H9 (cell line): ENCODE measurements around the gene CST3. TPM values are rescaled to one million over a fixed set of nuclear protein-coding genes. Genes with fewer than 3 reads are reported as not detected.

Source experiments
- DNase-seq: peaks from one replicate; pipeline ENCODE4 v3.0.0-alpha.2; 2017
- H2AFZ ChIP-seq: one replicate; pipeline ENCODE4 v1.6.1; 2013; ENCODE audit warnings: mild to moderate bottlenecking, low read length, control low read depth, moderate library complexity
- H2AK5ac ChIP-seq: 2 replicates; pipeline ENCODE4 v1.6.1; 2013; ENCODE audit warnings: low read length, control low read depth, mixed read lengths; ENCODE audit not compliant: insufficient read length
- H2BK120ac ChIP-seq: one replicate; pipeline ENCODE4 v1.6.1; 2013; ENCODE audit warnings: low read depth, mild to moderate bottlenecking, low read length, control low read depth, inconsistent platforms; ENCODE audit not compliant: poor library complexity, severe bottlenecking
- H2BK12ac ChIP-seq: 2 replicates; pipeline ENCODE4 v1.6.1; 2013; ENCODE audit warnings: low read length, control low read depth, mixed read lengths, low read depth; ENCODE audit not compliant: insufficient read length
- H2BK15ac ChIP-seq: 2 replicates; pipeline ENCODE4 v1.6.1; 2013; ENCODE audit warnings: low read depth, low read length, control low read depth
- H2BK20ac ChIP-seq: one replicate; pipeline ENCODE4 v1.6.1; 2013; ENCODE audit warnings: low read depth, mild to moderate bottlenecking, low read length, control low read depth, inconsistent platforms; ENCODE audit not compliant: poor library complexity, severe bottlenecking
- H2BK5ac ChIP-seq: 2 replicates; pipeline ENCODE4 v1.6.1; 2013; ENCODE audit warnings: low read length, control low read depth, mixed read lengths; ENCODE audit not compliant: insufficient read length
- H3K14ac ChIP-seq: 2 replicates; pipeline ENCODE4 v1.6.1; 2013; ENCODE audit warnings: low read length, control low read depth; ENCODE audit not compliant: insufficient read depth
- H3K18ac ChIP-seq: 2 replicates; pipeline ENCODE4 v1.6.1; 2013; ENCODE audit warnings: low read depth, mild to moderate bottlenecking, mixed read lengths, low read length, control low read depth; ENCODE audit not compliant: insufficient read length
- H3K23ac ChIP-seq: 2 replicates; pipeline ENCODE4 v1.6.1; 2013; ENCODE audit warnings: low read length, control low read depth, mixed read lengths, low read depth; ENCODE audit not compliant: insufficient read length
- H3K23me2 ChIP-seq: 2 replicates; pipeline ENCODE4 v1.6.1; 2013; ENCODE audit warnings: low read depth, mild to moderate bottlenecking, mixed read lengths, low read length, control low read depth; ENCODE audit not compliant: insufficient read length, poor library complexity, severe bottlenecking
- H3K27ac ChIP-seq: 2 replicates; pipeline ENCODE4 v1.5.1; 2013; ENCODE audit warnings: low read length, control low read depth, mixed read lengths, low read depth; ENCODE audit not compliant: insufficient read length
- H3K27me3 ChIP-seq: 2 replicates; pipeline ENCODE4 v1.6.1; 2013; ENCODE audit warnings: low read length, control low read depth, inconsistent platforms; ENCODE audit not compliant: insufficient read depth
- H3K4ac ChIP-seq: 2 replicates; pipeline ENCODE4 v1.6.1; 2013; ENCODE audit warnings: low read depth, mild to moderate bottlenecking, control low read depth, inconsistent platforms, low read length, moderate library complexity
- H3K4me1 ChIP-seq: 2 replicates; pipeline ENCODE4 v1.6.1; 2013; ENCODE audit warnings: low read length, control low read depth, inconsistent platforms; ENCODE audit not compliant: insufficient read depth
- H3K4me2 ChIP-seq: 2 replicates; pipeline ENCODE4 v1.6.1; 2013; ENCODE audit warnings: low read length, control low read depth, mixed read lengths; ENCODE audit not compliant: insufficient read length, insufficient read depth
- H3K56ac ChIP-seq: 2 replicates; pipeline ENCODE4 v1.6.1; 2013; ENCODE audit warnings: low read depth, mild to moderate bottlenecking, mixed read lengths, low read length, control low read depth; ENCODE audit not compliant: insufficient read length
- H3K79me1 ChIP-seq: 2 replicates; pipeline ENCODE4 v1.6.1; 2013; ENCODE audit warnings: low read depth, mild to moderate bottlenecking, moderate library complexity, low read length, control low read depth, inconsistent platforms; ENCODE audit not compliant: insufficient read depth, poor library complexity, severe bottlenecking
- H3K79me2 ChIP-seq: 2 replicates; pipeline ENCODE4 v1.6.1; 2013; ENCODE audit warnings: low read length, control low read depth, inconsistent platforms; ENCODE audit not compliant: insufficient read depth
- H3K9ac ChIP-seq: 2 replicates; pipeline ENCODE4 v1.6.1; 2013; ENCODE audit warnings: low read length, control low read depth, mixed read lengths; ENCODE audit not compliant: insufficient read length; ENCODE audit errors: extremely low read depth
- H3K9me3 ChIP-seq: one replicate; pipeline ENCODE4 v1.6.1; 2013; ENCODE audit warnings: low read depth, low read length, inconsistent platforms; ENCODE audit not compliant: control insufficient read depth
- H3T11ph ChIP-seq: one replicate; pipeline ENCODE4 v1.6.1; 2013; ENCODE audit warnings: mild to moderate bottlenecking, low read length, control low read depth, inconsistent platforms
- H4K20me1 ChIP-seq: one replicate; pipeline ENCODE4 v1.6.1; 2013; ENCODE audit not compliant: control insufficient read depth, insufficient read length, insufficient read depth
- H4K5ac ChIP-seq: 2 replicates; pipeline ENCODE4 v1.6.1; 2013; ENCODE audit warnings: low read depth, mild to moderate bottlenecking, mixed read lengths, low read length, control low read depth; ENCODE audit not compliant: insufficient read length
- H4K8ac ChIP-seq: replicated peaks from 2 replicates; pipeline ENCODE4 v1.6.1; 2013; ENCODE audit warnings: low read length, control low read depth, mixed read lengths, low read depth; ENCODE audit not compliant: insufficient read length
- H4K91ac ChIP-seq: 2 replicates; pipeline ENCODE4 v1.6.1; 2013; ENCODE audit warnings: low read depth, mild to moderate bottlenecking, moderate library complexity, mixed read lengths, low read length, control low read depth; ENCODE audit not compliant: insufficient read length
- H3K27ac Mint-ChIP-seq, 3 experiments: 2 replicates in 2 of 3; 3 replicates in 1 of 3; pipeline ENCODE4 v1.8.0; 2020 to 2021; ENCODE audit warnings: mixed read lengths in 3 of 3, mild to moderate bottlenecking in 1 of 3, moderate library complexity in 1 of 3
- H3K27me3 Mint-ChIP-seq: 2 replicates; pipeline ENCODE4 v1.8.0; 2021; ENCODE audit warnings: low read depth, mild to moderate bottlenecking, moderate library complexity, mixed read lengths
- H3K36me3 Mint-ChIP-seq, 3 experiments: 2 replicates in 2 of 3; 3 replicates in 1 of 3; pipeline ENCODE4 v1.8.0; 2020 to 2021; ENCODE audit warnings: low read depth in 3 of 3, mixed read lengths in 3 of 3; ENCODE audit not compliant: insufficient read depth in 1 of 3
- H3K4me1 Mint-ChIP-seq, 2 experiments: 2 replicates each; pipeline ENCODE4 v1.8.0; 2020; ENCODE audit warnings: mixed read lengths in 2 of 2
- H3K4me3 Mint-ChIP-seq, 2 experiments: 2 replicates in 1 of 2; 3 replicates in 1 of 2; pipeline ENCODE4 v1.8.0; 2020 to 2021; ENCODE audit warnings: mild to moderate bottlenecking in 2 of 2, mixed read lengths in 2 of 2, moderate library complexity in 1 of 2
- H3K9me3 Mint-ChIP-seq, 2 experiments: 2 replicates in 1 of 2; 3 replicates in 1 of 2; pipeline ENCODE4 v1.8.0; 2020; ENCODE audit warnings: mild to moderate bottlenecking in 2 of 2, mixed read lengths in 2 of 2, moderate library complexity in 1 of 2
- CTCF ChIP-seq: fragments of 200-600 bp; sonication (generic); conservative IDR thresholded peaks from 3 replicates; pipeline ENCODE4 v1.8.0; 2021; ENCODE audit warnings: antibody characterized with exemption, mild to moderate bottlenecking
- WGBS: extraction: QIAGEN DNeasy Blood & Tissue Kit; methylation state at CpG from one replicate; pipeline ENCODE4 v1.1.7; 2013; ENCODE audit warnings: missing lambda C conversion rate, low lambda C conversion rate, mixed read lengths; ENCODE audit not compliant: insufficient read length; ENCODE audit errors: extremely low coverage; 5-methylcytosine and 5-hydroxymethylcytosine counted together
- total RNA-seq: library from RNA; stranded (reverse); gene quantifications from 2 replicates; pipeline ENCODE4 v1.2.1, GENCODE V29; 2021

Gene CST3
- total RNA-seq, 1 experiment from 2014 or later, result 77.2 TPM

DNA sequence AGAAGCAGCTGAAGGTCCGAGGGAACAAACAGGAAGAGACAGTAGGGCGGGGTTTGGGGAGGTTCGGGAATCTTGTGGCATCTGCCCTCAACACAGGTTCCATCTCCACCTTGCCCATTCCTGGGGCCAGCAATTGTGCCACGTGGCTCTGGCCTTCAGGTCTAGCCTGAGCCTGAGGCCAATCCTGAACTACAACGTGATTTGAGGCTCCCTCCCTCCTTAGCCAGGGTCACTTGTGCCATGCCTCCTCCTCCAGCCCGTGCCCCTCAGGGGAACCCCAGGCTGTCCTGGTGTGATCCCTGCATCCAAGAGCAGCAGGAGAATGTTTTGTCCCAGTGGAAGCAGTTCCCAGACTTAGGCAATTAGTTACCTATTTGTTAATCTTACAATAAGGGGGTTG lies 35.1 kb downstream of the CST3 start:
- Histone ChIP-seq H2BK15ac (no peak overlapping the region), H3K14ac (no peak overlapping the region), H4K20me1 (no peaks in the 10 kb centered on the region), H3K4me1 (no peaks in the 10 kb centered on the region), H3K18ac (no peak overlapping the region), H3K79me1 (no peaks in the 10 kb centered on the region), H3K4me2 (no peak overlapping the region), H2AK5ac (no peak overlapping the region), H2BK5ac (no peak overlapping the region), H3K9me3 (no peaks in the 10 kb centered on the region), H3K4ac (no peak overlapping the region), H3K23me2 (no peaks in the 10 kb centered on the region), H2BK20ac (no peak overlapping the region), H4K91ac (no peak overlapping the region), H4K5ac (no peak overlapping the region), H3K56ac (no peak overlapping the region), H3K23ac (no peak overlapping the region), H3K27ac (no peak overlapping the region), H4K8ac (no peak overlapping the region), H2BK120ac (no peak overlapping the region), H2BK12ac (no peak overlapping the region), H2AFZ (no peak overlapping the region), H3K27me3 (no peaks in the 10 kb centered on the region), H3K9ac (no peak overlapping the region), H3T11ph (no peak overlapping the region), H3K79me2 (no peaks in the 10 kb centered on the region)
- TF ChIP-seq CTCF, result no peak
- Mint-ChIP-seq H3K4me1 (peaks cover 3 to 23% of the 10 kb centered on the region in 2 experiments; a peak in 3 of 4 replicates), H3K27ac (no peak overlapping the region), H3K36me3 (no peaks in the 10 kb centered on the region), H3K9me3 (no peaks in the 10 kb centered on the region), H3K27me3 (peaks cover 13% of the 10 kb centered on the region), H3K4me3 (no peak overlapping the region)
- no peak for DNase-seq
- no CpG with 5 or more reads among the region's 6 CpGs for WGBS
